Left cardiac atrium (tissue), 4 donors: Measurements from ENCODE around the gene GPD2. TPM values are rescaled to one million over a fixed set of nuclear protein-coding genes. Genes with fewer than 3 reads are reported as not detected.
"Not testable (repeated sequence)": the region's sequence is repeated elsewhere in the genome, so short reads cannot be mapped to it uniquely, and the experiment has no call there.

Experiments used
- ATAC-seq, 2 donors: fragments of 200-7000 bp; cut with Tn5 transposase; one replicate each; pipeline ENCODE4 v1.9.1; 2020; ENCODE audit warnings: mild to moderate bottlenecking in 2 of 2, moderate library complexity in 2 of 2
- DNase-seq: peaks from one replicate; pipeline ENCODE4 v3.0.0-alpha.2; 2020
- intact Hi-C, 2 donors: fragments of 100-400 bp; cut with DNase I; formaldehyde crosslinking; loops; one replicate each; pipeline versions ENCODE4 v1.14.1 to v1.15.1; 2022 to 2023
- total RNA-seq, 2 donors: library from RNA; stranded (reverse); fragmentation: NEBNext Ultra II Directional; extraction: Animal tissue kit (Norgen Biotek cat#: 25700); gene quantifications; one replicate each; pipeline ENCODE4 v1.2.1, GENCODE V29; 2021
- donor health status: DM: no; HTN: yes; CAD: no.
- donor health status: DM: no; HTN: yes; CAD: no; lungs with severe emphysema.
- donor health status: DM: yes; HTN: yes; CAD: no.
- donor health status: Dilated cardiomyopathy.

Gene GPD2
- total RNA-seq, 2 donors from 2014 or later = 15.7 to 19.8 TPM

- intact Hi-C loops = no loop called here
- ATAC-seq (peak; percentile 91 to 92), DNase-seq (peak; percentile 60)
Measured at GRCh38 chr2:156466739-156467405, 30.7 kb downstream of the GPD2 start.

- DNase-seq (no peak), ATAC-seq (peak in 1 of 2 donors; percentile 21)
- intact Hi-C loops = no loop called here
Measured at GRCh38 chr2:156470975-156471583, 34.9 kb downstream of the GPD2 start.

DNA sequence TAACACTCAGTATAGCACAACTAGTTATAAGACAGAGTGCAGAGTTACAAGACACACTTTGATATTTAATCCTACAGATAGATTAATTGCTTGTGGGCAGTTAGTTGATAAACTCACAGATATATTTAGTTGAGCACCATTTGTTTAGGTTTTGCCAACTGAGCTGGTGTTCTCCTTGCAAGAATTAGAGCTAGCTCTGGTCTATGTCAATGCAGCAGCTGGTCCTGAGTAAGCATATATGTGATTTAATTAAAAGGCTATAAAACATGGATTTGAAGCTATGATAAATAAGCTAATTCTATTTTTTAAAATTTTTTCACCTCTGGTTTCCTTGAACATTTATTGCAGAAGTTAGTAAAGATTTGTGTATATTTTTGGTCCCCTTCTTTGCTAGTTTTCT is 35.6 kb downstream of the GPD2 start:
- DNase-seq (no peak), ATAC-seq (no peak)
- intact Hi-C loops = no loop called here

- ATAC-seq = no peak
- no peak for DNase-seq
- intact Hi-C loops = no loop called here
Measured at GRCh38 chr2:156472686-156473085, 36.5 kb downstream of the GPD2 start.

DNA sequence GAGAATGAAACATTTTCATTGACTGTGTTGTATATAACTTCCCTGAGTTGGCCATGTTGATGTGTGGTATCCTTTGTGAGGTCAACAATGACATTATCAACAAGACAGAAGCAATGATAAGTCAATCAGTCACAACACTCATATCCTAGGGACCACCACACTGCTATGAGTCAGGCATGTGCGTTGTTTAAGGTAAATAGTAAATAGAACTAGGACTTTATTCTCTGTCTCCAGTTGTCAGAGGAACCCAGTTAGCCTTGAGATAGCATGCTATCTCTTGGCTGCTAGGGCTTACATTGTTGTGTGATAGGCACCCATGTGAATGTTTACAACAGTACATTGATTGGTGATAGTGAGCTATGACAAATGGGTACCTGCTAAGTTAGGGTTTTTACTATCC is 37.3 kb downstream of the GPD2 start:
- intact Hi-C loops = no loop called here
- ATAC-seq = no peak

DNA sequence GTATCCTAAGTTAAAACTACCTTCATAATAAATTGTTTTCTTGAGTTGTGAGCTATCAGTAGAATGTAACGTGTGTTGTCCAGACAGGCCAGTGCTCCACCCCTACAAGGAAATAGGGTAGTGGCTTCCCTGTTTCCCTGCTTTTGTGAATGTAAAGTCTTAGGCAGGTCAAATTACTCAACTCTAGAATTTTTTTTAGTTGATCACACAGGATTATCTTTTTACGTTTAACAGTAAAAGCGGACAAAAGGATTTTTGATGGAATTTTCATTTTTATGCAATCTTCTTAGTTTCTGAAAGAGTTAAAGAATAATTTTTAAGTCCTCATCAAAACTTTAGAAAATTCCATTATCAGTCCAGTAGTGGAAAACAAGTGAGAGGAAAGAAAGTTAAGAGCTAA is 38.2 kb downstream of the GPD2 start:
- DNase-seq (no peak), ATAC-seq (no peak)
- intact Hi-C loops = no loop called here

More for the DNA sequence above, 37.3 kb downstream of the GPD2 start:
- no peak for DNase-seq

- no peak for DNase-seq
- intact Hi-C loops = no loop called here
- ATAC-seq = no peak
Measured at GRCh38 chr2:156476021-156476849, 40.1 kb downstream of the GPD2 start.

GRCh38 chr2:156476850-156477206 is 40.6 kb downstream of the GPD2 start:
- intact Hi-C loops = no loop called here
- ATAC-seq (peak in 1 of 2 donors; percentile 34), DNase-seq (no peak)

DNA sequence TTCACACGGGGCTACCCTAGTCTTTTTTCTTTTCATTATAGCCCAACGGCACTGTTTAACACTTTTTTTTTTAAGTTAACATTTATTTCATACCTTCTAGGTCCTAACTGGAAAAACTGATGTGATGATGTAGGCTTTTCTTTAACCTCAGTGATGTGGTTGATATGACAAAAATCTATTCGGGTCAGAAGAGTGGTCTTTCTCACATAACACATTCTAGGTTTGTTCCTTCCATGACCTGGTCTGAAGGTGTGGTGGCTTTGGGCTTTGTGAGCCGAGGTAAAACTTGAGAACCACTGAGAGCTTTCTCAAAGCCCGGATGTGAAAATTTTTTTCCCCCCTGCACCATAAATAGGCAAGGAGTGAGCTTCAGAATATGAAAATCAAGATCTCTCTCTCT is 44.2 kb downstream of the GPD2 start:
- intact Hi-C loops = no loop called here

GRCh38 chr2:156481312-156481711 is 45.1 kb downstream of the GPD2 start:
- intact Hi-C loops = no loop called here
- DNase-seq = no peak
- no peak for ATAC-seq

More for the DNA sequence above, 44.2 kb downstream of the GPD2 start:
- no peak for ATAC-seq
- no peak for DNase-seq

GRCh38 chr2:156483741-156484173 is 47.6 kb downstream of the GPD2 start:
- DNase-seq (no peak), ATAC-seq (no peak)
- intact Hi-C loops = no loop called here

- intact Hi-C loops = no loop called here
- no peak for DNase-seq
- no peak for ATAC-seq
Measured at GRCh38 chr2:156486147-156486546, 50.0 kb downstream of the GPD2 start.

GRCh38 chr2:156486614-156487013 is 50.4 kb downstream of the GPD2 start:
- DNase-seq = no peak
- intact Hi-C loops = no loop called here
- ATAC-seq = no peak

GRCh38 chr2:156489195-156489594 is 53.0 kb downstream of the GPD2 start:
- intact Hi-C loops = no loop called here
- ATAC-seq = no peak
- DNase-seq = no peak

GRCh38 chr2:156489750-156490465 is 53.7 kb downstream of the GPD2 start:
- intact Hi-C loops = no loop called here

DNA sequence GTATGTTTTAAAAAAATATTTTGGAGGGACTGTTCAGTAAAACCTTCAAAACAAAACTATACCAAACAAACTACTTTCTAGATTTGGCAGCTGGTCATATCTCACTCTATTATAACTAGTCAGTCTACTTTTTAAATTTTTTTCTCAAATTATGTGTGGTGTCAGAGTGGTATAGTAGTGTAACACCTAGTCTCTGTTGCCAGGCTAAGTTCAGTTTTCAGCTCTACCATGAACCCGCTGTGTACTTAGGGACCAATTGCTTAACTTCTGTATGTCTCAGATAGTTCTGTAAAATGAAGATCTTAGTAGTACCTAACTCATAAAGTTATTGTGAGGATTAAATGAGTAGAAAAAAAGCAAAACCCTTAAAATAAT is 54.3 kb downstream of the GPD2 start:
- ATAC-seq = no peak
- intact Hi-C loops = no loop called here

More at GRCh38 chr2:156489750-156490465, 53.7 kb downstream of the GPD2 start:
- no peak for ATAC-seq
- no peak for DNase-seq

DNA sequence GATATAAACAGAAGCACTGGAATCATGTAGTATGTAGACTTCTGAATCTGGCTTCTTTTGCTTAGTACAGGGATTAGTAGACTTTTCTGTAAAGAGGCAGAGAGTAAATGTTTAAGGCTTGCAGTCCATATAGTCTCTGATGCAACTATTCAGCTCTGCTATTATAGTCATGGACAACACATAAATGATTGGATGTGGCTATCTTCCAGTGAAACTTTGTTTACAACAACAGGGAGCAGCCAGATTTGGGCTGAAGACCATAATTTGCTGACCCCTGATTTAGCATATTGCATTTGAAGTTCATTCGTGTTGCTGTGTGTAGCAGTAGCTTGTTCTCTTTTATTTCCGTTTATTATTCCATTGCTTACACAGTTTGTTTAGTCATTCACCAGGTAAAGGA is 55.0 kb downstream of the GPD2 start:
- ATAC-seq (no peak), DNase-seq (no peak)
- intact Hi-C loops = no loop called here

More for the DNA sequence above, 54.3 kb downstream of the GPD2 start:
- no peak for DNase-seq

GRCh38 chr2:156492979-156493378 is 56.8 kb downstream of the GPD2 start:
- DNase-seq = no peak
- intact Hi-C loops = no loop called here

DNA sequence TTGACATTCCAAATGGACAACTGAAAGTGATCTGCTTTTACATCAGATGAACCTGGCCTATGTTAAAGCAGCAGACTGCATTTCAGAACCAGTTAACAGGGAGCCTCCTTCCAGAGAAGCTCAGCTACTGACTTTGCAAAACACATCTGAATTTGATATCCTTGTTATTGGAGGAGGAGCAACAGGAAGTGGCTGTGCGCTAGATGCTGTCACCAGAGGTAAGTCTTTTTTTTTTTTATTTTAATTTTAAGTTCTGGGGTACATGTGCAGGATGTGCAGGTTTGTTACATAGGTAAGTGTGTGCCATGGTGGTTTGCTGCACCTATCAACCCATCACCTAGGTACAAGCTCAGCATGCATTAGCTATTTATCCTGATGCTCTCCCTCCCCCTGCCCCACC is 59.8 kb downstream of the GPD2 start:
- ATAC-seq, DNase-seq, intact Hi-C loops: not testable (repeated sequence)

More at GRCh38 chr2:156492979-156493378, 56.8 kb downstream of the GPD2 start:
- no peak for ATAC-seq

DNA sequence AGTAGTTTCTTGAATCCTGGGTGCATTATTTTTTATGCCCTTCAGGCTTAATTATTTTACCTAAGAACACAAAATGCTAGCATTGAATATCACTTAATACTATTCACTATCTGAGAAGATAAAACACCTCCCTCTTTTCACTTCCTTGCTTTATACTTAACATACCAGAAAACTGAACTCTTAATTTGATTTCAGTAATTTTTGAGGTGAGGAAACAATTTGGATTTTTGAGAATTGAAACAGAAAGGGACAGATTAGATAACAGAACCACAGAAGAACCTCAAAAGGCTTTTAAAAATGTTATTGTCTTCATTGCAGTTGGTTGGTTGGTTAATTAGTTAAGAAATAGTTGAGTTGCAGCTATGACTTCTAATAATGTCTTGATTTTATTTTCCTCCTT is 69.5 kb downstream of the GPD2 start:
- ATAC-seq (no peak), DNase-seq (no peak)
- intact Hi-C loops = no loop called here
